DOHH2 (cell line): ENCODE data around the gene GTF2I.

Experiments used
- CTCF ChIP-seq: fragments of 200-600 bp; sonication (generic); IDR thresholded peaks from one replicate; pipeline ENCODE4 v1.5.1; 2014; ENCODE audit warnings: antibody characterized with exemption, mild to moderate bottlenecking, low read depth, low read length; ENCODE audit not compliant: poor library complexity, severe bottlenecking
- EZH2phosphoT487 ChIP-seq: fragments of 200-600 bp; sonication (generic); IDR thresholded peaks from 2 replicates; pipeline ENCODE4 v1.6.1; 2017; ENCODE audit warnings: borderline replicate concordance, mild to moderate bottlenecking, antibody characterized with exemption, low read length, moderate library complexity, mixed read lengths

- TF ChIP-seq EZH2phosphoT487 (no peak), CTCF (no peak)
Measured at GRCh38 chr7:74682829-74683228, 25.3 kb downstream of the GTF2I start.
